ENCODE measurements around the gene RBM15B.

- no peak for TF ChIP-seq ZFP30 (CRISPR knock-in tag; IDR thresholded peaks at IDR 0.05)
- TF ChIP-seq ZNF8 (CRISPR knock-in tag; IDR thresholded peaks at IDR 0.05): no peak
- TF ChIP-seq TCF4 (CRISPR knock-in tag; IDR thresholded peaks at IDR 0.05; ENCODE audit: borderline replicate concordance): no peak
- no peak for TF ChIP-seq OSR1 (CRISPR knock-in tag; IDR thresholded peaks at IDR 0.05)
These were observed 1.5 kb upstream of the RBM15B start for GRCh38 chr3:51389423-51390183.
